HG02840 (cell line): ENCODE data around the gene RCBTB1.
"Not testable (repeated sequence)": the region's sequence is repeated elsewhere in the genome, so short reads cannot be mapped to it uniquely, and the experiment has no call there.

Experiments used
- ATAC-seq: cut with Tn5 transposase; IDR thresholded peaks from one replicate; pipeline ENCODE4 v1.9.1; 2021; ENCODE audit warnings: mild to moderate bottlenecking, moderate library complexity, moderate number of reproducible peaks; ENCODE audit not compliant: unreplicated experiment, low FRiP score

RCBTB1 gene

GRCh38 chr13:49527123-49527522 is 58.2 kb downstream of the RCBTB1 start:
- no peak for ATAC-seq

DNA sequence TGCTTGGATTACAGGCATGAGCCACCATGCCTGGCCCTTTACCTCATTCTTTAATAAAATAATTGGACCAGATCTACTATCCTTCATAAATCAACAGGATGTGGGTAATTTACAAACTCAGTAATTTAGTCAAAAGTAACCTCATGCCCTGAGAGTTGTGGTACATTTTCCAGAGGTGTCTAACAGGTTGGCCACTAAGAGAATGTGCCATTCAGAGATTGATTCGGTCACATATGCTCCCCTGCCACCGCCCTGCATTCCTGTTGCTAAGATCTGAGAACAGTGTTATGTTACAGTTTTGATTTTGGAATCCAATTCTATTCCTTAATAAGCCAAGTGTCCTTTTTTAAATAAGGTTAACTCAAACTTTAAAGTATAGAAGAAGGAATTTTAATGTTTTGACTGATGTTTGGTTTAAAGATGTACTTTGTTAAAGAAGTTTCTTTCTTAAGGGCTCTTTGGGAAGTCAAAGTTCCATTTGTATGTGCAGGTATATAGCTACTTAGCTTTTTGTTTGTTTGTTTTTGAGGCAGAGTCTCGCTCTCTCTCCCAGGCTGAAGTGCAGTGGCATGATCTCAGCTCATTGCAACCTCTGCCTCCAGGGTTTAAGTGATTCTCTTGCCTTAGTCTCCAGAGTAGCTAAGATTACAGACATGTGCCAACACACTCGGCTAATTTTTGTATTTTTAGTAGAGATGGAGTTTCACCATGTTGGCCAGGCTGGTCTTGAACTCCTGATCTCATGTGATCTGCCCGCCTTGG is 60.4 kb downstream of the RCBTB1 start:
- no peak for ATAC-seq

GRCh38 chr13:49521224-49521623 is 64.1 kb downstream of the RCBTB1 start:
- no peak for ATAC-seq

- ATAC-seq = no peak
Observed at GRCh38 chr13:49517461-49517860, 67.9 kb downstream of the RCBTB1 start.

DNA sequence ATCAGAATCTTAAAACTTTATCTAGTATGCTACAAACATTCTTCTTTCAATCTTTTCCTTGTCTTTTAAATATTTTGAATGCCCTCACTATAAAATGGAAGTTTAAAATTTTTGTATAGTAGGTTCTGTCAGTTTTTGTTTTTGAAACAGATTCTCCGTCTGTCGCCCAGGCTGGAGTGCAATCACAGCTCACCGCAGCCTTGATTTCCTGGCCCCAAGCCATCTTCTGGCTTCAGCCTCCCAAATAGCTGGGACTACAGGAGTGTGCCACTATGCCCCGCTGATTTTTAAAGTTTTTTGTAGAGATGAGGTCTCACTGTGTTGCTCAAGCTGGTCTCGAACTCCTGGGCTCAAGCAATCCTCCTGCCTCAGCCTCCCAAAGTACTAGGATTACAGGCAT is 68.9 kb downstream of the RCBTB1 start:
- ATAC-seq = no peak

GRCh38 chr13:49512578-49512977 is 72.8 kb downstream of the RCBTB1 start:
- ATAC-seq = no peak

DNA sequence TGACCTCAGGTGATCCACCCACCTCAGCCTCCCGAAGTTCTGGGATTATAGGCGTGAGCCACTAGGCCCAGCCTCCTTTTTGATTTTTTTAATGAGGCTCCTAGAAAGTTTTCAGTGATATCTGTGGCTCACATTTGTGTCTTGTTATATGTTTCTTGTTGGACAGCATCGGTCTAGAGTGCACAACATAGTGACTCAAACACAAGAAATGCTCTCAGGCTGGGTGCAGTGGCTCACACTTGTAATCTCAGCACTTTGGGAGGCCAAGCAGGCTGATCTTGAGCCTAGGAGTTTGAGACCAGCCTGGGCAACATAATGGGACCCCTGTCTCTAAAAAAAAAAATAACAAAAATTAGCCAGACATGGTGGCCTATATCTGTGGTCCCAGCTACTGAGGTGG is 81.4 kb downstream of the RCBTB1 start:
- ATAC-seq = no peak

- ATAC-seq = no peak
Observed at GRCh38 chr13:49502954-49503353, 82.4 kb downstream of the RCBTB1 start.

DNA sequence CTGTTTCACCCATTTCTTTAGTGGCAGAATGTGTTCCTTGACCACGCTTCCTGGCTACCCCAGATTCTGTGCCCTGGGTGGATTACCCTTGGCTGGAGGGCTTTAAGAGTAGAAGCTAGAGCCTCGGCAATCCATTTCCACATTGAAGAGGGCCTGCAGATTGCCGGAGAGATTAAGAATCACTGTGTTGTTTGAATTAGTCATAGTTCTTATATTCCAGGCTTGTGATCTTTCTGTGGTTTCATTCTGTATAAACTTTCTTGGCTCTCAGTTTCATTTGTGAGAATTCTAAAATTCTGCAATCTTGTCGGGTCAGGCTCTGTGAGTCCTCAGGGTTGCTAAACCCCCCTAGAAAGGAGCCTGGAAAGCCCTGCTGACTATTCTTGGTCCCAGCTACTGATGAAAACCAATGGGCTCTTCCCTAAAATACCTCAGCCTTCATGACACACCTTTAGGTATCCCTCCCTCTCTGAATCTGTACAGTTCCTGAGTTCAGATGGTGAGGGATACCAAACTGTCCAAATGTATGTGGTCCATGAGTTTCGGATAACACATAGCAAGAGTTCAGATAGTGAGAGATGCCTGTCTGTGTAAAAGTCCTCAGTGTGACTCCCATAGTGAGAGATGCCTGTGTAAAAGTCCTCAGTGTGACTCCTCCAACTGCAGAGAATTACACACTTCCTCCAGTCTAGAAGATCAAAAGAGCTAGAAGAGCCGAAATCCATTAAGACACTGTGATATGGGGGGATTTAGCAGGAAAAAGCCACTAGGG is 85.3 kb downstream of the RCBTB1 start:
- ATAC-seq = no peak

- no peak for ATAC-seq
Observed at GRCh38 chr13:49498206-49498605, 87.2 kb downstream of the RCBTB1 start.

DNA sequence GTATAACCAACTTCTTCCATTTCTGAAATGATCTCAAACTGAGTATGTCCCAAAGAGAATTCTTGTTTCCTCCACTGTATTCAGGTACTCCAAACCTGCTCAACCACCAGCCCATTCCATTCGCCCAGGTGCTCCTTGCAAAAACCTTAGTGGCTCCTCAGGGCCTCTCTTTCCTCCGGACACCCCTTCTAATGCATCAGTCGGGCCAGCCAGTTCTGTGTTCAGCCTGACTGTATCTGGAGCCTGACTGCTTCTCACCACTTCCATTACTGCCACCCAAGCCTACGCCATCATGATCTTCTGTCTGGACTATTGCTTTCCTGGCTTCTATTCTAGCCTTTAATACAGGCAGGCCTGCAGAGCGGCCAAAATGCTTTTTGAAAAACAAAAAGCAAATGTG is 88.1 kb downstream of the RCBTB1 start:
- ATAC-seq = no peak

DNA sequence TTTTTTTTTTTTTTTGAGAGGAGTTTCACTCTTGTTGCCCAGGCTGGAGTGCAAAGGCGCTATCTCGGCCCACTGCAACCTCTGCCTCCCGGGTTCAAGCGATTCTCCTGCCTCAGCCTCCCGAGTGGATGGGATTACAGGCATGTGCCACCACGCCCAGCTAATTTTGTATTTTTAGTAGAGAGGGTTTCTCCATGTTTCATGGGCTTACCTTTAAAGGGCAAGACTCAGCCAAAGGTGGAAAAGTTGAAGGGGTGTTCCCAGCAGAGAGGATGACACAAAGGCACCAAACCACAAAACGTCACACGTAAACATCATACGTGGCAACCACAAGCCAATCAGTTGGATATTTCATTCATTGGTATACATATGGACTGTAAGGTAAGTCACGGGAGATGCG is 88.5 kb downstream of the RCBTB1 start:
- ATAC-seq = not testable (repeated sequence)

- peak; percentile 84 for ATAC-seq
Observed at GRCh38 chr13:49495783-49496762, 89.3 kb downstream of the RCBTB1 start, which contains the start of gene PHF11. Gene PHF11, plus strand, starts transcription at chr13:49495953. Its CDS starts 49 bp downstream, at chr13:49496002.

- ATAC-seq = no peak
Observed at GRCh38 chr13:49494645-49495044, 90.7 kb downstream of the RCBTB1 start.

DNA sequence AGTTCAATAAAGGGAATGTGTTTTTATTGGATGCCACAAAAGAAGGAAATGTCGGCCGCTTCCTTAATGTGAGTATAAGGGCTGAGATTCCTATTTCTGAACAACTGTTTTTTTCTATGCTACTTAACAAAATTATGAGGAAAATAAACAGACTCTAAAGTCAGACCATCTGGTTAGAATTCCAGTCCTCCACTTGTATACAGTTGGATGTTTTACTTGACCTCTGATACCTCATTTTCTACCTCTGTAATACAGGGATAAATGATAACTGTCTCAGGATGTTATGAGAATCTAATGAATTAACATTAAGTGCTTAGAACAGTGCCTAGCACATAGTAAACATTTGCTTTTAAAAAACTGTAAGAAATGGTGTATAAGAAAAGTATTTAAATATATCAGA is 96.8 kb downstream of the RCBTB1 start:
- no peak for ATAC-seq
